WI38 (cell line): ENCODE results near the gene KCNAB2.

ENCODE experiments used
- H3K4me3 ChIP-seq: 2 replicates; pipeline ENCODE4 v1.5.1; 2011; ENCODE audit warnings: low read depth, mild to moderate bottlenecking, control low read depth, low read length
- CTCF ChIP-seq: IDR thresholded peaks from 2 replicates; pipeline ENCODE4 v1.5.1; 2012; ENCODE audit warnings: low read depth, mild to moderate bottlenecking, control low read depth, low read length

The KCNAB2 gene

GRCh38 chr1:6035719-6036118, 10.0 kb upstream of the KCNAB2 start:
- no peak for TF ChIP-seq CTCF
- H3K4me3 ChIP-seq = no peak overlapping the region

- no peak for TF ChIP-seq CTCF
Measured at GRCh38 chr1:6037338-6037762, 8.3 kb upstream of the KCNAB2 start.

GRCh38 chr1:6038603-6039002, 7.1 kb upstream of the KCNAB2 start:
- no peak for TF ChIP-seq CTCF
- no peak overlapping the region for H3K4me3 ChIP-seq

More at GRCh38 chr1:6037338-6037762, 8.3 kb upstream of the KCNAB2 start:
- no peak overlapping the region for H3K4me3 ChIP-seq

- TF ChIP-seq CTCF = no peak
- no peak overlapping the region for H3K4me3 ChIP-seq
Measured at GRCh38 chr1:6039031-6039430, 6.7 kb upstream of the KCNAB2 start.

DNA sequence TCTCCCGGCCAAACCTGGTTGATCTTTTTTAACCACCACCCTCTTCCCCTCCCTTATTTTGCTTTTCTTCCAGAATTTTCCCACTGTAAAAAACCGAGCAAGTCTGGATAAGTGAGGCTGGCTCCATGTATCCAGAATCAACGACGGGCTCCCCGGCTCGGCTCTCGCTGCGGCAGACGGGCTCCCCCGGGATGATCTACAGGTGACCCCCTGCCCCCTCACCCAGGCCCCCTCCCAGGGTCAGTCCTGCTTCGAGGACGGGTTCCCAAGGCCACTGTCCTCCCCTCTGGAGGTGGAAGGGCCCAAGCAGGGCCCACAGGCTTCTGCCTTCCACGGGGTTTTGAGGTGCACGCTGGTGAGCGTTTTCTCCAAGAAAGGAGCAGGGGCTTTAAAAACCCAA, 5.2 kb upstream of the KCNAB2 start:
- TF ChIP-seq CTCF = no peak
- H3K4me3 ChIP-seq = no peak overlapping the region

GRCh38 chr1:6040861-6041415, 4.8 kb upstream of the KCNAB2 start:
- TF ChIP-seq CTCF = no peak
- no peak overlapping the region for H3K4me3 ChIP-seq

- no peak overlapping the region for H3K4me3 ChIP-seq
- 0 out of 2 replicates have a peak, but pooled peaks have one; percentile 20 for TF ChIP-seq CTCF
Measured at GRCh38 chr1:6041432-6042062, 4.1 kb upstream of the KCNAB2 start.
